Ovary (tissue), 9 donors: ENCODE measurements around the gene ATP8A1. TPM values are rescaled to one million over a fixed set of nuclear protein-coding genes. Genes with fewer than 3 reads are reported as not detected.

Experiments used
- DNase-seq, 5 donors: peaks; one replicate each; pipeline ENCODE4 v3.0.0-alpha.2; 2019 to 2020
- H3K27ac ChIP-seq, 2 donors: fragments of 200-600 bp; one replicate each; pipeline versions ENCODE4 v1.5.1 to v1.8.0; 2019 to 2022
- H3K27me3 ChIP-seq: fragments of 200-600 bp; one replicate; pipeline ENCODE4 v1.8.0; 2022
- H3K36me3 ChIP-seq: fragments of 200-600 bp; sonication (generic); one replicate; pipeline ENCODE4 v1.5.1; 2019
- H3K4me1 ChIP-seq: one replicate; pipeline ENCODE4 v1.8.1; 2013; ENCODE audit warnings: mild to moderate bottlenecking, moderate library complexity; ENCODE audit not compliant: insufficient read depth
- H3K4me3 ChIP-seq: fragments of 200-600 bp; sonication (generic); one replicate; pipeline ENCODE4 v1.5.1; 2017
- H3K9me3 ChIP-seq, 2 donors: fragments of 200-600 bp in 1 of 2; sonication (generic) in 1 of 2; one replicate each; pipeline versions ENCODE4 v1.5.1 to v1.8.1; 2013 to 2019; ENCODE audit warnings: mild to moderate bottlenecking in 1 of 2, moderate library complexity in 1 of 2
- EP300 ChIP-seq: sonication (generic); formaldehyde crosslinking; IDR thresholded peaks from one replicate; pipeline ENCODE4 v1.6.1; 2017; ENCODE audit warnings: antibody characterized with exemption
- POLR2A ChIP-seq: fragments of 450-650 bp; IDR thresholded peaks from one replicate; pipeline ENCODE4 v1.6.1; 2017; ENCODE audit warnings: antibody characterized with exemption, mild to moderate bottlenecking, moderate library complexity
- WGBS, 3 donors: extraction: QIAGEN DNeasy Blood & Tissue Kit in 1 of 3; methylation state at CpG; one replicate each; pipeline versions ENCODE4 v1.1.5 to v1.1.7; 2013 to 2017; 5-methylcytosine and 5-hydroxymethylcytosine counted together
- intact Hi-C, 4 donors: fragments of 100-400 bp; cut with DNase I; formaldehyde crosslinking; loops; one replicate each; pipeline versions ENCODE4 v1.11.0 to v1.15.1; 2022 to 2023
- polyA plus RNA-seq, 2 donors: library from polyadenylated mRNA; stranded (reverse); fragments of 200-250 nt in 1 of 2; fragments of 350-450 nt in 1 of 2; fragmentation: Illumina TruSeq in 1 of 2; extraction: RNeasy Lipid Tissue Mini Kit (QIAGEN cat#74804) in 1 of 2; gene quantifications; one replicate each; pipeline ENCODE4 v1.2.3, GENCODE V29; 2013 to 2014
- total RNA-seq, 7 donors: library from RNA; depleted of rRNA in 2 of 7; stranded (reverse); fragments of >200 nt in 2 of 7; fragmentation: NEBNext Ultra II Directional in 3 of 7; extraction: Animal tissue kit (Norgen Biotek cat#: 25700) in 3 of 7; gene quantifications; one replicate each; pipeline versions ENCODE4 v1.1.0 to v1.2.4, GENCODE V29; 2016 to 2023
- TF ChIP-seq, protein P1 (sequence below), 3 donors: fragments of 450-650 bp in 2 of 3; fragments of 200-600 bp in 1 of 3; IDR thresholded peaks; one replicate each; pipeline versions ENCODE4 v1.5.1 to v1.8.0; 2016 to 2022; ENCODE audit warnings: antibody characterized with exemption in 3 of 3, mild to moderate bottlenecking in 1 of 3
- donor health status: DM: no; HTN: no; CAD: no; lungs with moderate emphysema.
- donor health status: DM: no; HTN: no; CAD: no.
- donor health status: Bipolar disorder and iron deficiency.
- donor health status: DM: yes; HTN: yes; CAD: no.
- donor health status: DM: no; HTN: no; CAD: no.
- donor health status: DM: yes; HTN: yes; CAD: no.

The ATP8A1 gene
- total and polyA plus RNA-seq, 9 donors, result 10.0 to 73.2 (median 21.6) TPM

DNA sequence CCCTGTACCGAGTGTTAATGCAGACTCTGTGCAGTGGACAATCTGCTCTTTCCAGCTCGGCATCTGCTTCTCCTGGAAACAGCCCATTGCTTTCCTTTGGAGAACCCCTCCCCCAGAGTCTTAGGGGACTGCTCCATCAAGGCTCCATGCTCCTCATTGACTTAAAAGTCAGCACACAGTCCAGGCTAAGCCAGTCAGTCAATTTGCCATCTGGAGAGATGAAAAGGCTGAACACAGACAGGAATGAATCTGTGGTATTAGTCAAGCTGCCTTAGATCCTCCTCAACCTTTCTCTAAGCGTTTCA lies 20.3 kb downstream of the ATP8A1 start:
- TF ChIP-seq POLR2A, result no peak
- no peak for TF ChIP-seq EP300
- TF ChIP-seq, protein P1, sequence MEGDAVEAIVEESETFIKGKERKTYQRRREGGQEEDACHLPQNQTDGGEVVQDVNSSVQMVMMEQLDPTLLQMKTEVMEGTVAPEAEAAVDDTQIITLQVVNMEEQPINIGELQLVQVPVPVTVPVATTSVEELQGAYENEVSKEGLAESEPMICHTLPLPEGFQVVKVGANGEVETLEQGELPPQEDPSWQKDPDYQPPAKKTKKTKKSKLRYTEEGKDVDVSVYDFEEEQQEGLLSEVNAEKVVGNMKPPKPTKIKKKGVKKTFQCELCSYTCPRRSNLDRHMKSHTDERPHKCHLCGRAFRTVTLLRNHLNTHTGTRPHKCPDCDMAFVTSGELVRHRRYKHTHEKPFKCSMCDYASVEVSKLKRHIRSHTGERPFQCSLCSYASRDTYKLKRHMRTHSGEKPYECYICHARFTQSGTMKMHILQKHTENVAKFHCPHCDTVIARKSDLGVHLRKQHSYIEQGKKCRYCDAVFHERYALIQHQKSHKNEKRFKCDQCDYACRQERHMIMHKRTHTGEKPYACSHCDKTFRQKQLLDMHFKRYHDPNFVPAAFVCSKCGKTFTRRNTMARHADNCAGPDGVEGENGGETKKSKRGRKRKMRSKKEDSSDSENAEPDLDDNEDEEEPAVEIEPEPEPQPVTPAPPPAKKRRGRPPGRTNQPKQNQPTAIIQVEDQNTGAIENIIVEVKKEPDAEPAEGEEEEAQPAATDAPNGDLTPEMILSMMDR (IDR thresholded peaks at IDR 0.05), result no peak
- Histone ChIP-seq H3K27me3 (no peaks in the 10 kb centered on the region), H3K4me3 (no peak overlapping the region), H3K36me3 (no peaks in the 10 kb centered on the region), H3K27ac (no peak overlapping the region), H3K4me1 (no peaks in the 10 kb centered on the region), H3K9me3 (no peaks in the 10 kb centered on the region)
- intact Hi-C loops, result no loop called here
- DNase-seq, result no peak
- 81 to 91% (median 85%) methylated on average over 3 of the region's 3 CpGs for WGBS, 3 donors

DNA sequence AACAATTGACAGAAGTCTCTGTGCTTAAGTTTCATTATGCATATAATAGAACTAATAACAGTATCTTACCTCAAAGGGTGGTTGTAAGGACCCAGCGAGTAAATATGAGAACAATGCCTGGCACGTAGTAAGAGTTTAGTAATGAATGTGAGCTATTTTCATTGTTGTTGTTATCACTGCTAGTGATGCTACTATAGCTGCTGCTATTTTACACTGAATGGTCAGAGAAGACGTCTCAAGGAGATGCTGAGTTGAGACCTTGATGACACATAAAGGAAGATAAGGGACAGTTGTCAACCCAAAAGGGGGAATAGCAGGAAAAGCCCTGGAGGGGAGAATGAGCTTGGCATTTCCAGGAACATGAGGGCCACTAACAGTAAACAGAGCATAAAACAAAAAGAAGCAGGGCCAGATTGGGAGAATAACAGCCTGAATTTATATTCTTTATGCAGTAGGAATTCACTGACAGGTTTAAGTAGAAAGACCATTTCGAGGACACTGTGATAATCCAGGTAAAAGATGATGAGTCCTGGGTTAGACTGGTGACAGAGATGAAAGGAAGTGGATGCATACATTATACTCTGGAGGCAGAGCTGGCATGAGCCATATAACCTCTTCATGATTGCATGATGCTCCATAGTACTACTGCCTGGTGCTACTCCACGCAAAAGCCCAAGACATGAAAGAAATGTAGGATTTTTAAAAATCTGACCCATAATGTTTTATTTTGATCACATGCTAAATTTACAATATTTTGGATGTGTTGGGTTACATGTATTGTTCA lies 23.1 kb downstream of the ATP8A1 start:
- 76 to 77% (median 77%) methylated on average over 5 of the region's 5 CpGs for WGBS, 3 donors
- no peak for DNase-seq
- intact Hi-C loops, result no loop called here
- TF ChIP-seq EP300, result no peak
- no peak for TF ChIP-seq POLR2A
- TF ChIP-seq, protein P1 (IDR thresholded peaks at IDR 0.05), result no peak
- Histone ChIP-seq H3K4me1 (no peaks in the 10 kb centered on the region), H3K27ac (no peak overlapping the region), H3K36me3 (no peaks in the 10 kb centered on the region), H3K9me3 (no peaks in the 10 kb centered on the region), H3K4me3 (no peak overlapping the region), H3K27me3 (no peaks in the 10 kb centered on the region)

GRCh38 chr4:42632653-42633382 lies 24.1 kb downstream of the ATP8A1 start:
- no peaks in the 10 kb centered on the region for H3K27me3 ChIP-seq
- TF ChIP-seq, protein P1 (IDR thresholded peaks at IDR 0.05), result no peak
- no peak for TF ChIP-seq POLR2A
- TF ChIP-seq EP300, result no peak
- intact Hi-C loops, result no loop called here
- H3K4me3 ChIP-seq, result no peak overlapping the region
- H3K27ac ChIP-seq, result no peak overlapping the region
- 72 to 91% (median 76%) methylated on average over 3 of the region's 3 CpGs for WGBS, 3 donors
- peaks cover 2% of the 10 kb centered on the region for H3K4me1 ChIP-seq
- H3K36me3 ChIP-seq, result no peaks in the 10 kb centered on the region
- no peaks in the 10 kb centered on the region for H3K9me3 ChIP-seq
- no peak for DNase-seq

GRCh38 chr4:42630908-42631307 lies 26.0 kb downstream of the ATP8A1 start:
- Histone ChIP-seq H3K27ac (no peak overlapping the region), H3K36me3 (no peaks in the 10 kb centered on the region), H3K4me3 (no peak overlapping the region), H3K9me3 (no peaks in the 10 kb centered on the region), H3K4me1 (peaks cover 4% of the 10 kb centered on the region), H3K27me3 (no peaks in the 10 kb centered on the region)
- no peak for DNase-seq
- intact Hi-C loops, result no loop called here
- 97 to 100% (median 97%) methylated on average over 1 of the region's 1 CpG for WGBS, 3 donors
- no peak for TF ChIP-seq EP300
- no peak for TF ChIP-seq POLR2A
- TF ChIP-seq, protein P1 (IDR thresholded peaks at IDR 0.05), result no peak
